GM12892 (cell line): Measurements from ENCODE around the gene TEAD1.

Experiments
- DNase-seq: peaks from one replicate; pipeline ENCODE4 v3.0.0; 2011; ENCODE audit not compliant: insufficient read length
- FAIRE-seq: peaks from 2 replicates; lab custom pipeline; 2011; peaks lifted over from hg19 to GRCh38; lab: Jason Lieb, UNC
- POLR2A ChIP-seq: IDR thresholded peaks from 2 replicates; pipeline ENCODE4 v1.6.1; 2011; ENCODE audit warnings: low read depth, low read length, control low read depth
- POLR2AphosphoS5 ChIP-seq: IDR thresholded peaks from 2 replicates; pipeline ENCODE4 v1.6.1; 2011; ENCODE audit warnings: low read depth, low read length, control low read depth
- TAF1 ChIP-seq: IDR thresholded peaks from 2 replicates; pipeline ENCODE4 v1.6.1; 2011; ENCODE audit warnings: low read depth, mild to moderate bottlenecking, control low read depth, low read length, borderline replicate concordance

TEAD1 gene

GRCh38 chr11:12900496-12900895 lies 226.3 kb downstream of the TEAD1 start:
- DNase-seq: no peak
- no peak for FAIRE-seq
- TF ChIP-seq POLR2AphosphoS5 (no peak), TAF1 (no peak), POLR2A (no peak)

- DNase-seq (no peak), FAIRE-seq (peak; percentile 48)
- TF ChIP-seq POLR2A (no peak), TAF1 (no peak), POLR2AphosphoS5 (no peak)
Measured at GRCh38 chr11:12901272-12901671, 227.1 kb downstream of the TEAD1 start.

- DNase-seq: no peak
- no peak for FAIRE-seq
- TF ChIP-seq POLR2AphosphoS5 (no peak), TAF1 (no peak), POLR2A (no peak)
Measured at GRCh38 chr11:12901874-12902481, 227.8 kb downstream of the TEAD1 start.

- no peak for FAIRE-seq
- TF ChIP-seq POLR2AphosphoS5: no peak
- no peak for TF ChIP-seq TAF1
- DNase-seq: no peak
Measured at GRCh38 chr11:12902791-12903486, 228.7 kb downstream of the TEAD1 start.

GRCh38 chr11:12905435-12905834 lies 231.2 kb downstream of the TEAD1 start:
- TF ChIP-seq POLR2A (no peak), TAF1 (no peak), POLR2AphosphoS5 (no peak)
- DNase-seq (no peak), FAIRE-seq (no peak)

- no peak for TF ChIP-seq POLR2A
- no peak for TF ChIP-seq TAF1
- no peak for TF ChIP-seq POLR2AphosphoS5
- DNase-seq (no peak), FAIRE-seq (no peak)
Measured at GRCh38 chr11:12906501-12906900, 232.3 kb downstream of the TEAD1 start.

GRCh38 chr11:12909879-12910278 lies 235.7 kb downstream of the TEAD1 start:
- DNase-seq (no peak), FAIRE-seq (no peak)
- TF ChIP-seq POLR2AphosphoS5 (no peak), TAF1 (no peak), POLR2A (no peak)

GRCh38 chr11:12914400-12914912 lies 240.2 kb downstream of the TEAD1 start:
- DNase-seq (peak; percentile 22), FAIRE-seq (no peak)
- TF ChIP-seq POLR2A (no peak), TAF1 (no peak), POLR2AphosphoS5 (no peak)

- TF ChIP-seq POLR2AphosphoS5: no peak
- TF ChIP-seq TAF1: no peak
- TF ChIP-seq POLR2A: no peak
- no peak for FAIRE-seq
- DNase-seq: no peak
Measured at GRCh38 chr11:12915093-12915492, 240.9 kb downstream of the TEAD1 start.

GRCh38 chr11:12917822-12918221 lies 243.6 kb downstream of the TEAD1 start:
- no peak for TF ChIP-seq TAF1
- TF ChIP-seq POLR2AphosphoS5: no peak
- no peak for DNase-seq
- FAIRE-seq: no peak

- FAIRE-seq (peak; percentile 63), DNase-seq (no peak)
- TF ChIP-seq POLR2A (no peak), POLR2AphosphoS5 (no peak), TAF1 (no peak)
Measured at GRCh38 chr11:12918667-12919066, 244.4 kb downstream of the TEAD1 start.

GRCh38 chr11:12922418-12922817 lies 248.2 kb downstream of the TEAD1 start:
- TF ChIP-seq POLR2A (no peak), TAF1 (no peak), POLR2AphosphoS5 (no peak)
- DNase-seq (no peak), FAIRE-seq (no peak)

- TF ChIP-seq POLR2A (no peak), POLR2AphosphoS5 (no peak), TAF1 (no peak)
- no peak for DNase-seq
- no peak for FAIRE-seq
Measured at GRCh38 chr11:12922980-12923507, 248.8 kb downstream of the TEAD1 start.
